Measurements from ENCODE around the gene CAMTA1.

GRCh38 chr1:7712731-7713323, 927.6 kb downstream of the CAMTA1 start:
- TF ChIP-seq POLR2AphosphoS5 (IDR thresholded peaks at IDR 0.05; ENCODE audit: insufficient read depth in 1 of 2, low read depth in 1 of 2): no peak
- TF ChIP-seq, protein P1, sequence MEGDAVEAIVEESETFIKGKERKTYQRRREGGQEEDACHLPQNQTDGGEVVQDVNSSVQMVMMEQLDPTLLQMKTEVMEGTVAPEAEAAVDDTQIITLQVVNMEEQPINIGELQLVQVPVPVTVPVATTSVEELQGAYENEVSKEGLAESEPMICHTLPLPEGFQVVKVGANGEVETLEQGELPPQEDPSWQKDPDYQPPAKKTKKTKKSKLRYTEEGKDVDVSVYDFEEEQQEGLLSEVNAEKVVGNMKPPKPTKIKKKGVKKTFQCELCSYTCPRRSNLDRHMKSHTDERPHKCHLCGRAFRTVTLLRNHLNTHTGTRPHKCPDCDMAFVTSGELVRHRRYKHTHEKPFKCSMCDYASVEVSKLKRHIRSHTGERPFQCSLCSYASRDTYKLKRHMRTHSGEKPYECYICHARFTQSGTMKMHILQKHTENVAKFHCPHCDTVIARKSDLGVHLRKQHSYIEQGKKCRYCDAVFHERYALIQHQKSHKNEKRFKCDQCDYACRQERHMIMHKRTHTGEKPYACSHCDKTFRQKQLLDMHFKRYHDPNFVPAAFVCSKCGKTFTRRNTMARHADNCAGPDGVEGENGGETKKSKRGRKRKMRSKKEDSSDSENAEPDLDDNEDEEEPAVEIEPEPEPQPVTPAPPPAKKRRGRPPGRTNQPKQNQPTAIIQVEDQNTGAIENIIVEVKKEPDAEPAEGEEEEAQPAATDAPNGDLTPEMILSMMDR (IDR thresholded peaks at IDR 0.05): no peak
